H1 (cell line): ENCODE results near the gene SERHL2. TPM values are rescaled to one million over a fixed set of nuclear protein-coding genes. Genes with fewer than 3 reads are reported as not detected.
A peak's percentile ranks its signal among the peaks of the same experiment; 100 is the strongest.

ENCODE experiments used
- CTCF ChIA-PET: fragments of 300-600 bp; sonication (Branson Sonifier 250); formaldehyde crosslinking; loops from one replicate; lab custom pipeline; 2021; ENCODE audit not compliant: partially characterized antibody; lab: Charles Lee
- POLR2A ChIA-PET: fragments of 300-600 bp; sonication (Branson Sonifier 250); formaldehyde crosslinking; loops from one replicate; lab custom pipeline; 2021; ENCODE audit warnings: inconsistent platforms; ENCODE audit not compliant: partially characterized antibody; lab: Charles Lee
- DNase-seq, 2 experiments: peaks; one replicate each; pipeline versions ENCODE4 v3.0.0 to v3.0.0-alpha.2; 2010 to 2022; ENCODE audit warnings: low spot score in 2 of 2, low read depth in 1 of 2, mixed read lengths in 1 of 2
- FAIRE-seq: peaks from 2 replicates; lab custom pipeline; 2011; peaks lifted over from hg19 to GRCh38; lab: Jason Lieb, UNC
- H2AFZ ChIP-seq: 2 replicates; pipeline ENCODE4 v1.8.1; 2012; ENCODE audit warnings: low read length, inconsistent platforms
- H2AK5ac ChIP-seq: 2 replicates; pipeline ENCODE4 v1.6.1; 2013; ENCODE audit warnings: low read depth, low read length
- H2BK120ac ChIP-seq: replicated peaks from 2 replicates; pipeline ENCODE3; 2013; ENCODE audit warnings: low read depth, low read length, inconsistent platforms
- H2BK12ac ChIP-seq: 2 replicates; pipeline ENCODE4 v1.6.1; 2013; ENCODE audit warnings: low read depth, low read length
- H2BK15ac ChIP-seq: 2 replicates; pipeline ENCODE4 v1.6.1; 2013; ENCODE audit warnings: low read length
- H2BK20ac ChIP-seq: 2 replicates; pipeline ENCODE4 v1.6.1; 2013; ENCODE audit warnings: low read length
- H2BK5ac ChIP-seq: 2 replicates; pipeline ENCODE4 v1.6.1; 2013; ENCODE audit warnings: low read depth, low read length
- H3K14ac ChIP-seq: 2 replicates; pipeline ENCODE4 v1.6.1; 2013; ENCODE audit warnings: inconsistent platforms; ENCODE audit not compliant: insufficient read length
- H3K18ac ChIP-seq: 2 replicates; pipeline ENCODE4 v1.6.1; 2013; ENCODE audit warnings: low read length; ENCODE audit errors: extremely low read depth
- H3K23ac ChIP-seq: 2 replicates; pipeline ENCODE4 v1.6.1; 2013; ENCODE audit warnings: inconsistent platforms; ENCODE audit not compliant: insufficient read length
- H3K23me2 ChIP-seq: 2 replicates; pipeline ENCODE4 v1.6.1; 2013; ENCODE audit warnings: low read depth, low read length
- H3K27ac ChIP-seq: 2 replicates; pipeline ENCODE4 v1.6.1; 2011; ENCODE audit warnings: low read depth, low read length, inconsistent platforms
- H3K27me3 ChIP-seq, 4 experiments: replicated peaks in 1 of 4; 1 replicate in 1 of 4; 2 replicates in 3 of 4; pipeline versions ENCODE4 v1.6.1 to v1.8.1; 2011 to 2013; ENCODE audit warnings: low read length in 3 of 4, mild to moderate bottlenecking in 3 of 4, inconsistent platforms in 2 of 4, mixed read lengths in 2 of 4, moderate library complexity in 1 of 4; ENCODE audit not compliant: control insufficient read depth in 3 of 4, insufficient read depth in 3 of 4; ENCODE audit errors: extremely low read depth in 1 of 4
- H3K36me3 ChIP-seq, 4 experiments: 2 replicates each; pipeline versions ENCODE4 v1.6.1 to v1.8.1; 2011 to 2013; ENCODE audit warnings: mild to moderate bottlenecking in 4 of 4, low read length in 3 of 4, moderate library complexity in 2 of 4, control low read depth in 1 of 4, inconsistent platforms in 1 of 4; ENCODE audit not compliant: insufficient read depth in 4 of 4, control insufficient read depth in 2 of 4
- H3K4ac ChIP-seq: replicated peaks from 2 replicates; pipeline ENCODE3; 2013; ENCODE audit warnings: low read length, low read depth, mixed read lengths, inconsistent platforms; ENCODE audit not compliant: insufficient read length
- H3K4me1 ChIP-seq, 4 experiments: replicated peaks in 1 of 4; 1 replicate in 1 of 4; 2 replicates in 3 of 4; pipeline versions ENCODE4 v1.6.1 to v1.8.1; 2011 to 2013; ENCODE audit warnings: low read length in 3 of 4, inconsistent platforms in 2 of 4, mixed read lengths in 1 of 4; ENCODE audit not compliant: insufficient read depth in 4 of 4, control insufficient read depth in 3 of 4
- H3K4me2 ChIP-seq, 2 experiments: 2 replicates each; pipeline versions ENCODE4 v1.6.1 to v1.8.1; 2011 to 2013; ENCODE audit warnings: low read depth in 2 of 2, low read length in 2 of 2, control low read depth in 1 of 2, inconsistent platforms in 1 of 2, mild to moderate bottlenecking in 1 of 2; ENCODE audit not compliant: insufficient read depth in 1 of 2
- H3K4me3 ChIP-seq, 4 experiments: fragments of 200-600, 300-600 bp in 1 of 4; sonication (generic), shearing (Covaris generic), sonication (Bioruptor Twin) in 1 of 4; 2 replicates each; pipeline versions ENCODE4 v1.5.1 to v1.8.1; 2011 to 2016; ENCODE audit warnings: low read length in 4 of 4, low read depth in 3 of 4, control low read depth in 2 of 4, inconsistent platforms in 2 of 4, mild to moderate bottlenecking in 2 of 4, mixed read lengths in 1 of 4, moderate library complexity in 1 of 4; ENCODE audit not compliant: insufficient read depth in 2 of 4; ENCODE audit errors: extremely low read depth in 1 of 4
- H3K56ac ChIP-seq: replicated peaks from 2 replicates; pipeline ENCODE3; 2013; ENCODE audit warnings: low read depth, mild to moderate bottlenecking, mixed read lengths, low read length, inconsistent platforms; ENCODE audit not compliant: insufficient read length
- H3K79me1 ChIP-seq: 2 replicates; pipeline ENCODE4 v1.6.1; 2013; ENCODE audit warnings: low read depth, low read length, control low read depth
- H3K79me2 ChIP-seq, 2 experiments: 2 replicates each; pipeline versions ENCODE4 v1.6.1 to v1.8.1; 2012 to 2013; ENCODE audit warnings: low read length in 2 of 2, mild to moderate bottlenecking in 2 of 2, inconsistent platforms in 1 of 2; ENCODE audit not compliant: insufficient read depth in 2 of 2, control insufficient read depth in 1 of 2
- H3K9ac ChIP-seq, 4 experiments: replicated peaks in 1 of 4; 1 replicate in 1 of 4; 2 replicates in 3 of 4; pipeline versions ENCODE4 v1.6.1 to v1.8.1; 2011 to 2013; ENCODE audit warnings: low read depth in 3 of 4, low read length in 3 of 4, control low read depth in 2 of 4, mild to moderate bottlenecking in 2 of 4, moderate library complexity in 2 of 4, inconsistent platforms in 1 of 4; ENCODE audit errors: extremely low read depth in 1 of 4
- H3K9me3 ChIP-seq, 2 experiments: 2 replicates each; pipeline versions ENCODE4 v1.6.1 to v1.8.1; 2012 to 2013; ENCODE audit warnings: mild to moderate bottlenecking in 2 of 2, moderate library complexity in 2 of 2, control low read depth in 1 of 2, inconsistent platforms in 1 of 2, low read depth in 1 of 2, low read length in 1 of 2, mixed read lengths in 1 of 2; ENCODE audit not compliant: insufficient read depth in 2 of 2
- H4K20me1 ChIP-seq, 2 experiments: replicated peaks in 1 of 2; 2 replicates each; pipeline versions ENCODE3 to v1.8.1; 2011 to 2013; ENCODE audit warnings: inconsistent platforms in 2 of 2, low read length in 2 of 2, mild to moderate bottlenecking in 1 of 2; ENCODE audit not compliant: insufficient read depth in 2 of 2, control insufficient read depth in 1 of 2
- H4K5ac ChIP-seq: 2 replicates; pipeline ENCODE4 v1.6.1; 2013; ENCODE audit warnings: low read length, low read depth, mixed read lengths, inconsistent platforms; ENCODE audit not compliant: insufficient read length
- H4K8ac ChIP-seq: 2 replicates; pipeline ENCODE4 v1.8.0; 2013; ENCODE audit warnings: mild to moderate bottlenecking, moderate library complexity, low read length, inconsistent platforms; ENCODE audit not compliant: insufficient read depth; ENCODE audit errors: extremely low read depth
- H4K91ac ChIP-seq: replicated peaks from 2 replicates; pipeline ENCODE3; 2013; ENCODE audit warnings: low read length, mixed read lengths, inconsistent platforms; ENCODE audit not compliant: insufficient read length
- BACH1 ChIP-seq: IDR thresholded peaks from 2 replicates; pipeline ENCODE4 v1.6.1; 2012; ENCODE audit warnings: low read length, improper control_type of control experiment
- CTCF ChIP-seq, 3 experiments: IDR thresholded peaks; 1 replicate in 2 of 3; 2 replicates in 1 of 3; pipeline versions ENCODE4 v1.5.1 to v1.6.1; 2011; ENCODE audit warnings: low read length in 3 of 3, mild to moderate bottlenecking in 3 of 3, inconsistent platforms in 2 of 3, low read depth in 1 of 3, moderate library complexity in 1 of 3; ENCODE audit not compliant: insufficient read depth in 1 of 3; ENCODE audit errors: control extremely low read depth in 1 of 3
- EP300 ChIP-seq, 2 experiments: IDR thresholded peaks; 1 replicate in 1 of 2; 2 replicates in 1 of 2; pipeline ENCODE4 v1.6.1; 2011 to 2012; ENCODE audit warnings: low read depth in 2 of 2, low read length in 2 of 2, mild to moderate bottlenecking in 2 of 2, borderline replicate concordance in 1 of 2, inconsistent platforms in 1 of 2, moderate library complexity in 1 of 2
- GABPA ChIP-seq: IDR thresholded peaks from 2 replicates; pipeline ENCODE4 v1.6.1; 2011; ENCODE audit warnings: mild to moderate bottlenecking, low read length, moderate library complexity, borderline replicate concordance; ENCODE audit not compliant: insufficient read depth
- GTF2F1 ChIP-seq: IDR thresholded peaks from 2 replicates; pipeline ENCODE4 v1.6.1; 2012; ENCODE audit warnings: low read depth, low read length, improper control_type of control experiment, borderline replicate concordance
- MAX ChIP-seq: IDR thresholded peaks from 2 replicates; pipeline ENCODE4 v1.6.1; 2012; ENCODE audit warnings: inconsistent platforms
- NANOG ChIP-seq: IDR thresholded peaks from 2 replicates; pipeline ENCODE4 v1.6.1; 2011; ENCODE audit warnings: low read length, low read depth, mild to moderate bottlenecking, inconsistent platforms; ENCODE audit not compliant: insufficient read depth, poor library complexity, severe bottlenecking
- SP2 ChIP-seq: IDR thresholded peaks from 2 replicates; pipeline ENCODE4 v1.6.1; 2012; ENCODE audit warnings: mild to moderate bottlenecking, low read length, inconsistent platforms
- WGBS, 2 experiments: shearing (Covaris generic) in 1 of 2; methylation state at CpG; one replicate each; pipeline versions ENCODE4 v1.1.6 to v1.1.7; 2013 to 2015; ENCODE audit warnings: low lambda C conversion rate in 2 of 2, mixed read lengths in 2 of 2, inconsistent platforms in 1 of 2, low coverage in 1 of 2, missing lambda C conversion rate in 1 of 2; ENCODE audit not compliant: insufficient replicate concordance in 2 of 2, insufficient coverage in 1 of 2, insufficient read length in 1 of 2; ENCODE audit errors: extremely low coverage in 1 of 2, missing lambda C conversion rate in 1 of 2; 5-methylcytosine and 5-hydroxymethylcytosine counted together
- polyA plus RNA-seq, 7 experiments: library from polyadenylated mRNA; depleted of rRNA in 3 of 7; stranded (reverse) in 5 of 7; unstranded in 2 of 7; fragments of >200 nt in 5 of 7; fragments of 200-250 nt in 2 of 7; gene quantifications; 1 replicate in 5 of 7; 2 replicates in 1 of 7; 4 replicates in 1 of 7; pipeline versions ENCODE4 v1.2.1 to v1.2.3, GENCODE V29; 2011 to 2013; ENCODE audit warnings: missing spikeins in 2 of 7, mixed read lengths in 2 of 7
- total RNA-seq: library from RNA; stranded (reverse); fragmentation: NEBNext Ultra II Directional; extraction: Animal tissue kit (Norgen Biotek cat#: 25700); gene quantifications from 2 replicates; pipeline ENCODE4 v1.2.1, GENCODE V29; 2021

The SERHL2 gene
- total and polyA plus RNA-seq, 2 of the 8 experiments (the other 6 are each of a cell fraction or from before 2014, with no cell fraction given), result 0.91 TPM; not detected in 1

DNA sequence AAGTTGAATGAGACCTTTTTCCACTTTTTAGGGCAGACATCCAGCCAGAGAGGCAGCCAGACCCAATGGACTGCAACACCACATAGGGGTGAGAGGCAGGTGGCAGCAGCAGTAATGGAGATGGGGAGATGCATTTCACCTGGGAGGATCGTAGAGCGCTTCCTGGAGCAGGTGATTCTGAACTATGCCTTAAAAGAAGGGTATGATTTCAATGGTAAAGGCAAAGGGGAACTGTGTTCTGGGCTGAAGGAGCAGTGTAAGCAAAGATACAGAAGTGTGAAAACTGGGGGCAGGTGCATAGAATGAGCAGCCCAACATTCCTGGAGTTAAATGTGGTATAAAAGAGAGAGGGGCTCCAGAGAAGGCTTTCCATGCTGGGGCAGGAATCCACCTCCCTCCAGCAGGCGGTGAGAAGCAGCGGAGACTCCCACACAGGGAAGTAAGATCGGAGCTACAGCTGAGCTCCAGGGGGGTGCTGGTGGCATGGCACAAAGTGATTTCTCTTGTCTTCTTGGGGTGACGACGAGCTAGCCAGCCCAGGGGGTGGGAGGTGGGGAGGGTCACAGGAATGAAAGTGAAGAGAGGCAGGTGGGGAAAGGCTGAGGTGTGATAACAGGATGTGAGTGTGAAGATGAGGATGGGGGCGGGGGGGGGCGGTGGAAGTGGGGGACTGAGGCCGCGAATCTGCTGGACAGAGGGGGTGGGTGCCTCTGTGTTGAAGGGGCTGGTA is 4.3 kb upstream of the SERHL2 start:
- Histone ChIP-seq H2BK5ac (no peak overlapping the region), H2BK20ac (no peak overlapping the region), H3K27ac (no peak overlapping the region), H3K23me2 (peaks cover 6% of the 10 kb centered on the region; the same call in 1 of the 2 replicates), H3K23ac (no peak overlapping the region), H2BK12ac (peak overlapping the region; percentile 1; the same call in 1 of the 2 replicates), H2AK5ac (no peak overlapping the region), H3K27me3 (peaks cover 0 to 10% (median 9%) of the 10 kb centered on the region in 4 experiments; a peak in 4 of 7 replicates), H4K91ac (no peak overlapping the region), H2BK120ac (no peak overlapping the region), H4K5ac (no peak overlapping the region), H2AFZ (no peak overlapping the region), H3K4me3 (no peak overlapping the region), H3K9ac (no peak overlapping the region), H4K20me1 (no peaks in the 10 kb centered on the region), H3K14ac (no peak overlapping the region), H3K79me1 (no peaks in the 10 kb centered on the region), H3K4ac (no peak overlapping the region), H4K8ac (no peak overlapping the region), H3K4me2 (no peak overlapping the region), H3K79me2 (no peaks in the 10 kb centered on the region), H3K56ac (no peak overlapping the region), H3K4me1 (peaks cover 0 to 13% (median 4%) of the 10 kb centered on the region in 4 experiments; a peak in 4 of 7 replicates), H3K36me3 (no peaks in the 10 kb centered on the region), H3K9me3 (peaks cover 7 to 9% of the 10 kb centered on the region in 2 experiments; a peak in 2 of 4 replicates), H2BK15ac (no peak overlapping the region), H3K18ac (no peak overlapping the region)
- POLR2A ChIA-PET, result interaction anchor here (1.4 to 1.7 kb wide), 2 partner anchors 12 to 39 kb away, joined by 3 to 7 read pairs; no protein-coding TSS in a partner anchor
- CTCF ChIA-PET, result interaction anchor here (0.8 to 1.6 kb wide), 6 partner anchors 12 to 350 kb away, joined by 3 to 11 read pairs (median 5); no protein-coding TSS in a partner anchor
- FAIRE-seq (no peak), DNase-seq (no peak)
- WGBS, 2 experiments, result 87% methylated on average over 7 of the region's 11 CpGs; no CpG with 5 or more reads in 1 of the 2 experiments
- TF ChIP-seq NANOG (no peak), CTCF (IDR thresholded peaks at IDR 0.05; ENCODE audit: control extremely low read depth in 1 of 3, insufficient read depth in 1 of 3, low read depth in 1 of 3, low read length in 3 of 3) (peak in 1 of 3 experiments; percentile 14; a peak in 1 of 4 replicates), BACH1 (no peak), MAX (0 out of 2 replicates have a peak, but pooled peaks have one; percentile 30), EP300 (IDR thresholded peaks at IDR 0.05; ENCODE audit: borderline replicate concordance in 1 of 2, low read depth in 2 of 2, low read length in 2 of 2) (no peak), GTF2F1 (no peak), SP2 (no peak), GABPA (0 out of 2 replicates have a peak, but pooled peaks have one; percentile 9)
